Astrocyte (in vitro differentiated cells and primary cell): Measurements from ENCODE around the gene MS4A6E. TPM values are rescaled to one million over a fixed set of nuclear protein-coding genes. Genes with fewer than 3 reads are reported as not detected.
A peak's percentile ranks its signal among the peaks of the same experiment; 100 is the strongest.

Experiments used
- DNase-seq: peaks from one replicate; pipeline ENCODE4 v3.0.0-alpha.2; 2010; ENCODE audit warnings: low read depth
- FAIRE-seq: peaks from 2 replicates; lab custom pipeline; 2011; peaks lifted over from hg19 to GRCh38; lab: Jason Lieb, UNC
- H2AFZ ChIP-seq: 2 replicates; pipeline ENCODE4 v1.6.0; 2012; ENCODE audit warnings: low read depth, low read length, inconsistent platforms
- H3K27ac ChIP-seq: 2 replicates; pipeline ENCODE4 v1.5.1; 2011; ENCODE audit warnings: low read depth, low read length, inconsistent platforms
- H3K27me3 ChIP-seq: 2 replicates; pipeline ENCODE4 v1.6.0; 2011; ENCODE audit warnings: low read length, inconsistent platforms; ENCODE audit not compliant: insufficient read depth
- H3K36me3 ChIP-seq: 2 replicates; pipeline ENCODE4 v1.5.1; 2011; ENCODE audit warnings: low read length, inconsistent platforms; ENCODE audit not compliant: insufficient read depth
- H3K4me1 ChIP-seq: 2 replicates; pipeline ENCODE4 v1.5.1; 2011; ENCODE audit warnings: low read length, inconsistent platforms; ENCODE audit not compliant: insufficient read depth
- H3K4me2 ChIP-seq: 2 replicates; pipeline ENCODE4 v1.6.0; 2012; ENCODE audit warnings: low read length, inconsistent platforms
- H3K4me3 ChIP-seq: 2 replicates; pipeline ENCODE4 v1.5.1; 2011; ENCODE audit warnings: low read depth, mild to moderate bottlenecking, low read length, inconsistent platforms; ENCODE audit not compliant: insufficient read depth
- H3K79me2 ChIP-seq: 2 replicates; pipeline ENCODE4 v1.6.0; 2012; ENCODE audit warnings: mild to moderate bottlenecking, low read length, inconsistent platforms; ENCODE audit not compliant: insufficient read depth
- H3K9ac ChIP-seq: 2 replicates; pipeline ENCODE4 v1.6.0; 2012; ENCODE audit warnings: mild to moderate bottlenecking, low read length, inconsistent platforms
- H3K9me3 ChIP-seq: 2 replicates; pipeline ENCODE4 v1.5.1; 2012; ENCODE audit warnings: low read depth, mild to moderate bottlenecking, low read length, inconsistent platforms; ENCODE audit not compliant: insufficient read depth
- H4K20me1 ChIP-seq: 2 replicates; pipeline ENCODE4 v1.6.0; 2012; ENCODE audit warnings: low read length, inconsistent platforms; ENCODE audit not compliant: insufficient read depth
- H3K27ac Mint-ChIP-seq: one replicate; pipeline ENCODE4 v1.8.0; 2021; ENCODE audit warnings: mild to moderate bottlenecking, mixed read lengths; ENCODE audit not compliant: unreplicated experiment
- H3K27me3 Mint-ChIP-seq: one replicate; pipeline ENCODE4 v1.8.0; 2021; ENCODE audit warnings: low read depth, mixed read lengths; ENCODE audit not compliant: unreplicated experiment
- H3K36me3 Mint-ChIP-seq: one replicate; pipeline ENCODE4 v1.8.0; 2021; ENCODE audit warnings: low read depth, mixed read lengths; ENCODE audit not compliant: unreplicated experiment
- H3K4me1 Mint-ChIP-seq: one replicate; pipeline ENCODE4 v1.8.0; 2021; ENCODE audit warnings: low read depth, mixed read lengths; ENCODE audit not compliant: unreplicated experiment
- H3K4me3 Mint-ChIP-seq: one replicate; pipeline ENCODE4 v1.8.0; 2021; ENCODE audit warnings: mild to moderate bottlenecking, moderate library complexity, mixed read lengths; ENCODE audit not compliant: unreplicated experiment
- H3K9me3 Mint-ChIP-seq: one replicate; pipeline ENCODE4 v1.8.0; 2021; ENCODE audit warnings: mild to moderate bottlenecking, mixed read lengths; ENCODE audit not compliant: unreplicated experiment
- EZH2 ChIP-seq: IDR thresholded peaks from 2 replicates; pipeline ENCODE4 v1.6.1; 2012; ENCODE audit warnings: mild to moderate bottlenecking, low read length, inconsistent platforms; ENCODE audit not compliant: insufficient read depth
- total RNA-seq: library from RNA; stranded (reverse); gene quantifications from 2 replicates; pipeline ENCODE4 v1.2.1, GENCODE V29; 2021
- TF ChIP-seq, protein P1 (sequence below): IDR thresholded peaks from 2 replicates; pipeline ENCODE4 v1.5.1; 2011; ENCODE audit warnings: low read depth, mild to moderate bottlenecking, inconsistent platforms, low read length, moderate library complexity; ENCODE audit not compliant: insufficient read depth

Gene MS4A6E
- total RNA-seq, 1 donor from 2014 or later: not detected

DNA sequence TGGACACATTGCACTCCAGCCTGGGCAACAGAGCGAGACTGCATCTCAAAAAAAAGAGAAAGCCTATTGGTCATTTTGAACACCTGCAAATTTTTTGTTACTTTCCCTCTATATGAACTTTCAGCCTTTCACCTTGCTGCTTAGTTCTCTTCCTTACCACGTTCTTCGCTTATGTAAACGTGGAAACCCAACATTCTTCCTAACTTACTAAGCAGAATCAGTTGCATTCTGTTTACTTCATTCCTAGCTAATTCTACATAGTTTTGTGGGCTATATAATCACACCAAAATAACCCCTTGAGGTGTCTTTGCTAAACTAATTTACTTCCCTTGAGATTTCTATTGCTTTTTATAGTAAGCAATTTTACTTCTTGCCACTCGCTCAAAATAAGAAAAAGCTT lies 23.4 kb upstream of the MS4A6E start:
- H3K36me3 Mint-ChIP-seq: no peaks in the 10 kb centered on the region
- TF ChIP-seq EZH2: no peak
- TF ChIP-seq, protein P1, sequence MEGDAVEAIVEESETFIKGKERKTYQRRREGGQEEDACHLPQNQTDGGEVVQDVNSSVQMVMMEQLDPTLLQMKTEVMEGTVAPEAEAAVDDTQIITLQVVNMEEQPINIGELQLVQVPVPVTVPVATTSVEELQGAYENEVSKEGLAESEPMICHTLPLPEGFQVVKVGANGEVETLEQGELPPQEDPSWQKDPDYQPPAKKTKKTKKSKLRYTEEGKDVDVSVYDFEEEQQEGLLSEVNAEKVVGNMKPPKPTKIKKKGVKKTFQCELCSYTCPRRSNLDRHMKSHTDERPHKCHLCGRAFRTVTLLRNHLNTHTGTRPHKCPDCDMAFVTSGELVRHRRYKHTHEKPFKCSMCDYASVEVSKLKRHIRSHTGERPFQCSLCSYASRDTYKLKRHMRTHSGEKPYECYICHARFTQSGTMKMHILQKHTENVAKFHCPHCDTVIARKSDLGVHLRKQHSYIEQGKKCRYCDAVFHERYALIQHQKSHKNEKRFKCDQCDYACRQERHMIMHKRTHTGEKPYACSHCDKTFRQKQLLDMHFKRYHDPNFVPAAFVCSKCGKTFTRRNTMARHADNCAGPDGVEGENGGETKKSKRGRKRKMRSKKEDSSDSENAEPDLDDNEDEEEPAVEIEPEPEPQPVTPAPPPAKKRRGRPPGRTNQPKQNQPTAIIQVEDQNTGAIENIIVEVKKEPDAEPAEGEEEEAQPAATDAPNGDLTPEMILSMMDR: no peak
- H3K4me1 Mint-ChIP-seq: peaks cover 35% of the 10 kb centered on the region
- no peak overlapping the region for H3K4me3 Mint-ChIP-seq
- Histone ChIP-seq H3K4me1 (no peaks in the 10 kb centered on the region), H3K27me3 (no peaks in the 10 kb centered on the region), H3K9me3 (no peaks in the 10 kb centered on the region), H3K79me2 (no peaks in the 10 kb centered on the region), H3K4me2 (no peak overlapping the region), H3K36me3 (no peaks in the 10 kb centered on the region), H4K20me1 (no peaks in the 10 kb centered on the region), H3K9ac (no peak overlapping the region), H2AFZ (no peak overlapping the region), H3K4me3 (no peak overlapping the region), H3K27ac (no peak overlapping the region)
- H3K27me3 Mint-ChIP-seq: no peaks in the 10 kb centered on the region
- H3K9me3 Mint-ChIP-seq: no peaks in the 10 kb centered on the region
- DNase-seq (no peak), FAIRE-seq (no peak)
- no peak overlapping the region for H3K27ac Mint-ChIP-seq

DNA sequence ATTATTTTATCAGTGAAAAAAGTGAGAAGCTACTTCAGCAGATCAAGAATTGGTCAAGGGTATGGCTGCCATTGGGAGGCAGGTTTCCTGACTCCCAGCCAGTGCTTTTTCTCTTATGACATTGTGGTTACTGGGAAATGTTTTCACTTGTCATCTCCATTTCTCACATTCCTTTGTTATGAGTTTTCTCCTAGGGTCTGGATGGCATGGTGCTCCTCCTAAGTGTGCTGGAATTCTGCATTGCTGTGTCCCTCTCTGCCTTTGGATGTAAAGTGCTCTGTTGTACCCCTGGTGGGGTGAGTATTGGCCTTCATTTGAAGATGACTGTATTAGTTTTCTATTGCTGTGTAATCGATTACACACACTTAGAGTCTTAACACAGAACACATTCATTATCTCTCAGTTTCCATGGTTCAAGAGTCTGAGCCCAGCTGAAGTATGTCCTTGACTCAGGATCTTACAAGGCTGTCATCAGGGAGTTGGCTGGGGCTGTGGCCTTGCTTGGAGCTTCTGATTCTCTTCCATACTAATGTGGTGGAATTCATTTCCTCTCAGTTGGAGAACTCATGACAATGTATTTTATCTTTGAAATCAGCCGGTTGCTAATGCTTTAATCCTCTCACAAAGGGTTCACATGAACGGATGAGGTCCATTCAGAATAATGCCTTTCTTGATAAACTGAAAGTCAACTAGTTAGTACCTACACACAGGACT lies 21.0 kb upstream of the MS4A6E start:
- Mint-ChIP-seq H3K36me3 (no peaks in the 10 kb centered on the region), H3K4me1 (peaks cover 38% of the 10 kb centered on the region), H3K27ac (peak overlapping the region; percentile 98), H3K27me3 (no peaks in the 10 kb centered on the region), H3K9me3 (no peaks in the 10 kb centered on the region), H3K4me3 (peak overlapping the region; percentile 28)
- H2AFZ ChIP-seq: no peak overlapping the region
- no peak overlapping the region for H3K4me3 ChIP-seq
- no peaks in the 10 kb centered on the region for H3K79me2 ChIP-seq
- no peaks in the 10 kb centered on the region for H3K36me3 ChIP-seq
- no peaks in the 10 kb centered on the region for H4K20me1 ChIP-seq
- no peaks in the 10 kb centered on the region for H3K27me3 ChIP-seq
- FAIRE-seq (no peak), DNase-seq (no peak)
- H3K4me1 ChIP-seq: no peaks in the 10 kb centered on the region
- H3K9ac ChIP-seq: no peak overlapping the region
- H3K9me3 ChIP-seq: no peaks in the 10 kb centered on the region
- TF ChIP-seq, protein P1: no peak
- TF ChIP-seq EZH2: no peak
- no peak overlapping the region for H3K27ac ChIP-seq
- peak overlapping the region; percentile 3 for H3K4me2 ChIP-seq

DNA sequence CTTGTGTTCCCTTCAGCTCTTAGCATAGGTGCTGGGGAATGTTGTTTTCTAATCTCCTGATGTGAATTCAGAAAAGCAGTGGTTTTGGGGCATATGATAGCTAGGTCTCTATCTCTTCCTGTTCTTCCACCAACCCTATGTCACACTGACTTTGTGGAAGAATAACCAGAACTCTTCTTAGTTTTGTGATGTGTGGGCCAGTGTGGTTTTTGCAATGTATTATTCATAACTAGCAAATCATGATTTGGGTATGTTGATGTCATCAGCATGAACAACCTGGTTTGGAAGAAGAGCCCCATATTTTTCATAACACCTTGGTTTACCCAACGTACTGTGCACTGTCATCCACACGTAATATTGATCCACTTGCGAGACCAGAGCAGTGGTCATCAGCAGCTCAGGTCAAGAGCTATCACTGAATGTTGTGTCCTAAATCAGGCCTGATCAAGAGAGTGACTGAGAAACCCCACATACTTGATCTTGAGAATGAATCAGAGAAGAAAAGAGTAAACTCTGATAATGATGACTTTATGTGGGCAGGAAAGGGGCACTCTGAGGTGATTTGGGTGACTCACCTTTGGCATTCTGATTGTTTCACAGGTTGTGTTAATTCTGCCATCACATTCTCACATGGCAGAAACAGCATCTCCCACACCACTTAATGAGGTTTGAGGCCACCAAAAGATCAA lies 19.4 kb upstream of the MS4A6E start:
- TF ChIP-seq EZH2: no peak
- TF ChIP-seq, protein P1: no peak
- Histone ChIP-seq H3K27me3 (no peaks in the 10 kb centered on the region), H3K27ac (no peak overlapping the region), H3K4me3 (no peak overlapping the region), H2AFZ (no peak overlapping the region), H3K36me3 (no peaks in the 10 kb centered on the region), H3K79me2 (no peaks in the 10 kb centered on the region), H3K4me2 (no peak overlapping the region), H3K4me1 (no peaks in the 10 kb centered on the region), H3K9ac (no peak overlapping the region), H3K9me3 (no peaks in the 10 kb centered on the region), H4K20me1 (no peaks in the 10 kb centered on the region)
- Mint-ChIP-seq H3K9me3 (no peaks in the 10 kb centered on the region), H3K4me1 (peaks cover 34% of the 10 kb centered on the region), H3K4me3 (no peak overlapping the region), H3K27me3 (no peaks in the 10 kb centered on the region), H3K27ac (peak overlapping the region; percentile 9), H3K36me3 (no peaks in the 10 kb centered on the region)
- DNase-seq (no peak), FAIRE-seq (peak; percentile 17)
